SK-N-SH treated with all-trans-retinoic acid at 6 μM for 48 hours (cell line): ENCODE results near the gene PDSS2.

Experiments
- ATAC-seq: fragments of 200-7000 bp; cut with Tn5 transposase; 3 replicates; pipeline ENCODE4 v1.9.1; 2020; ENCODE audit warnings: mild to moderate bottlenecking, moderate library complexity
- CSDC2 ChIP-seq: fragments of 250-450 bp; sonication (Bioruptor Pico); IDR thresholded peaks from 2 replicates; pipeline ENCODE4 v1.5.0; 2020; ENCODE audit warnings: mild to moderate bottlenecking, moderate library complexity
- CSRNP3 ChIP-seq: fragments of 250-450 bp; sonication (Bioruptor Pico); IDR thresholded peaks from 2 replicates; pipeline ENCODE4 v1.5.1; 2021; ENCODE audit warnings: mild to moderate bottlenecking, moderate library complexity
- ESRRG ChIP-seq: fragments of 250-450 bp; sonication (Bioruptor Pico); IDR thresholded peaks from 2 replicates; pipeline ENCODE4 v1.6.1; 2021; ENCODE audit warnings: mild to moderate bottlenecking
- ISL1 ChIP-seq: fragments of 250-450 bp; sonication (Bioruptor Pico); IDR thresholded peaks from 2 replicates; pipeline ENCODE4 v2.1.2; 2022; ENCODE audit warnings: mild to moderate bottlenecking, moderate library complexity
- OSR1 ChIP-seq: fragments of 250-450 bp; sonication (Bioruptor Pico); IDR thresholded peaks from 2 replicates; pipeline ENCODE4 v1.8.0; 2022; ENCODE audit warnings: moderate library complexity, mild to moderate bottlenecking, inconsistent platforms
- PATZ1 ChIP-seq: fragments of 250-450 bp; sonication (Bioruptor Pico); IDR thresholded peaks from 2 replicates; pipeline ENCODE4 v1.8.0; 2020; ENCODE audit warnings: mild to moderate bottlenecking, moderate library complexity, borderline replicate concordance
- POU6F1 ChIP-seq: fragments of 250-450 bp; sonication (Bioruptor Pico); IDR thresholded peaks from 2 replicates; pipeline ENCODE4 v1.8.0; 2021; ENCODE audit warnings: low read depth, mild to moderate bottlenecking, moderate library complexity, borderline replicate concordance
- PPARA ChIP-seq: fragments of 250-450 bp; sonication (Bioruptor Pico); IDR thresholded peaks from 2 replicates; pipeline ENCODE4 v1.5.0; 2020; ENCODE audit warnings: mild to moderate bottlenecking, borderline replicate concordance
- RARB ChIP-seq: fragments of 250-450 bp; sonication (Bioruptor Pico); IDR thresholded peaks from 2 replicates; pipeline ENCODE4 v1.8.0; 2021; ENCODE audit warnings: mild to moderate bottlenecking, moderate library complexity
- SNAI2 ChIP-seq: fragments of 250-450 bp; sonication (Bioruptor Pico); IDR thresholded peaks from 2 replicates; pipeline ENCODE4 v1.5.0; 2020; ENCODE audit warnings: mild to moderate bottlenecking, moderate library complexity
- TCF4 ChIP-seq: fragments of 250-450 bp; sonication (Bioruptor Pico); IDR thresholded peaks from 2 replicates; pipeline ENCODE4 v1.8.0; 2021; ENCODE audit warnings: mild to moderate bottlenecking, moderate library complexity, borderline replicate concordance
- TOX ChIP-seq: fragments of 250-450 bp; sonication (Bioruptor Pico); IDR thresholded peaks from 2 replicates; pipeline ENCODE4 v1.8.0; 2021; ENCODE audit warnings: mild to moderate bottlenecking, moderate library complexity, borderline replicate concordance
- TSHZ2 ChIP-seq: fragments of 250-450 bp; sonication (Bioruptor Pico); IDR thresholded peaks from 2 replicates; pipeline ENCODE4 v1.5.0; 2020; ENCODE audit warnings: mild to moderate bottlenecking, moderate library complexity
- ZC3H10 ChIP-seq: fragments of 250-450 bp; sonication (Bioruptor Pico); IDR thresholded peaks from 2 replicates; pipeline ENCODE4 v1.5.1; 2021; ENCODE audit warnings: mild to moderate bottlenecking, moderate library complexity
- ZFP3 ChIP-seq: fragments of 250-450 bp; sonication (Bioruptor Pico); IDR thresholded peaks from 2 replicates; pipeline ENCODE4 v1.5.0; 2020; ENCODE audit warnings: mild to moderate bottlenecking, moderate library complexity
- ZNF565 ChIP-seq: fragments of 450-650 bp; formaldehyde crosslinking; conservative IDR thresholded peaks from 2 replicates; pipeline ENCODE4 v1.5.0; 2020; ENCODE audit warnings: low read depth, mild to moderate bottlenecking, moderate library complexity
- ZNF8 ChIP-seq: fragments of 450-650 bp; formaldehyde crosslinking; IDR thresholded peaks from 2 replicates; pipeline ENCODE4 v1.5.0; 2020; ENCODE audit warnings: mild to moderate bottlenecking, moderate library complexity

PDSS2 gene

GRCh38 chr6:107459283-107460082 is at the start of gene PDSS2:
Gene PDSS2 (minus strand): TSS chr6:107459564. CDS start chr6:107459285, 279 bp downstream.
- peak; percentile 98 for ATAC-seq
- no peak for TF ChIP-seq ZNF565
- 0 out of 2 replicates have a peak, but pooled peaks have one; percentile 38 for TF ChIP-seq ZFP3 (CRISPR knock-in tag)
- no peak for TF ChIP-seq POU6F1
- TF ChIP-seq ESRRG (CRISPR knock-in tag): no peak
- TF ChIP-seq TSHZ2 (CRISPR knock-in tag): peak; percentile 49; the same call in 1 of the 2 replicates
- TF ChIP-seq CSDC2 (CRISPR knock-in tag): no peak
- no peak for TF ChIP-seq TCF4 (CRISPR knock-in tag)

- no peak for ATAC-seq
- TF ChIP-seq OSR1 (no peak), ZC3H10 (CRISPR knock-in tag) (no peak), ZFP3 (CRISPR knock-in tag) (no peak), RARB (CRISPR knock-in tag) (no peak), TOX (CRISPR knock-in tag) (no peak), TCF4 (CRISPR knock-in tag) (no peak), ISL1 (CRISPR knock-in tag) (no peak), TSHZ2 (CRISPR knock-in tag) (no peak), ESRRG (CRISPR knock-in tag) (no peak), ZNF565 (no peak)
Observed at GRCh38 chr6:107506145-107506544, 46.8 kb upstream of the PDSS2 start.

GRCh38 chr6:107504270-107505026 is 45.1 kb upstream of the PDSS2 start:
- no peak for ATAC-seq
- TF ChIP-seq SNAI2 (CRISPR knock-in tag): no peak
- TF ChIP-seq RARB (CRISPR knock-in tag): no peak
- TF ChIP-seq PATZ1 (CRISPR knock-in tag): no peak
- no peak for TF ChIP-seq ZNF8 (CRISPR knock-in tag)
- no peak for TF ChIP-seq ZFP3 (CRISPR knock-in tag)
- TF ChIP-seq TSHZ2 (CRISPR knock-in tag): no peak
- TF ChIP-seq OSR1: no peak
- TF ChIP-seq PPARA (CRISPR knock-in tag): no peak
- TF ChIP-seq CSRNP3 (CRISPR knock-in tag): no peak
- no peak for TF ChIP-seq POU6F1
- TF ChIP-seq CSDC2 (CRISPR knock-in tag): no peak
- no peak for TF ChIP-seq TCF4 (CRISPR knock-in tag)
- no peak for TF ChIP-seq ZC3H10 (CRISPR knock-in tag)
- no peak for TF ChIP-seq TOX (CRISPR knock-in tag)
- no peak for TF ChIP-seq ESRRG (CRISPR knock-in tag)
